RWPE2 (cell line): Measurements from ENCODE around the gene MAGED1.

ENCODE experiments used
- ATAC-seq: fragments of 200-7000 bp; cut with Tn5 transposase; 3 replicates; pipeline ENCODE4 v1.9.1; 2021; ENCODE audit warnings: low read depth
- DNase-seq: peaks from one replicate; pipeline ENCODE4 v3.0.0-alpha.2; 2020; ENCODE audit warnings: low spot score
- H3K27ac ChIP-seq: fragments of 450-650 bp; 2 replicates; pipeline ENCODE4 v1.5.1; 2017; ENCODE audit warnings: mild to moderate bottlenecking; ENCODE audit not compliant: poor library complexity, severe bottlenecking
- H3K27me3 ChIP-seq: fragments of 250-450 bp; sonication (Bioruptor Pico); 2 replicates; pipeline ENCODE4 v1.5.1; 2021; ENCODE audit warnings: mild to moderate bottlenecking, moderate library complexity; ENCODE audit not compliant: insufficient read depth, poor library complexity, severe bottlenecking
- H3K36me3 ChIP-seq: fragments of 250-450 bp; sonication (Bioruptor Pico); 2 replicates; pipeline ENCODE4 v1.5.1; 2020; ENCODE audit warnings: low read depth, mild to moderate bottlenecking, moderate library complexity
- H3K4me1 ChIP-seq: fragments of 250-450 bp; sonication (Bioruptor Pico); 2 replicates; pipeline ENCODE4 v1.5.1; 2021; ENCODE audit warnings: mild to moderate bottlenecking, moderate library complexity; ENCODE audit not compliant: insufficient read depth, poor library complexity, severe bottlenecking
- H3K4me3 ChIP-seq: fragments of 250-450 bp; sonication (Bioruptor Pico); 2 replicates; pipeline ENCODE4 v1.5.1; 2021; ENCODE audit warnings: mild to moderate bottlenecking, moderate library complexity; ENCODE audit not compliant: severe bottlenecking
- H3K9me3 ChIP-seq: fragments of 250-450 bp; sonication (Bioruptor Pico); 2 replicates; pipeline ENCODE4 v1.5.1; 2021; ENCODE audit warnings: mild to moderate bottlenecking, moderate library complexity; ENCODE audit not compliant: severe bottlenecking
- CTCF ChIP-seq: fragments of 450-650 bp; IDR thresholded peaks from one replicate; pipeline ENCODE4 v1.5.1; 2017; ENCODE audit warnings: mild to moderate bottlenecking, moderate library complexity; ENCODE audit not compliant: poor library complexity, severe bottlenecking

The MAGED1 gene

GRCh38 chrX:51852621-51853020 lies 40.8 kb upstream of the MAGED1 start:
- Histone ChIP-seq H3K27ac (no peak overlapping the region), H3K4me1 (no peaks in the 10 kb centered on the region), H3K27me3 (no peaks in the 10 kb centered on the region), H3K9me3 (no peaks in the 10 kb centered on the region), H3K36me3 (no peaks in the 10 kb centered on the region; the same call in 1 of the 2 replicates), H3K4me3 (no peak overlapping the region)
- no peak for TF ChIP-seq CTCF
- DNase-seq = no peak
- no peak for ATAC-seq

- H3K27ac ChIP-seq = no peak overlapping the region
- H3K4me3 ChIP-seq = no peak overlapping the region
- H3K27me3 ChIP-seq = no peaks in the 10 kb centered on the region
- DNase-seq (no peak), ATAC-seq (no peak)
- no peaks in the 10 kb centered on the region for H3K9me3 ChIP-seq
- TF ChIP-seq CTCF = no peak
- H3K36me3 ChIP-seq = no peaks in the 10 kb centered on the region; the same call in 1 of the 2 replicates
- no peaks in the 10 kb centered on the region for H3K4me1 ChIP-seq
Observed at GRCh38 chrX:51853251-51853650, 40.2 kb upstream of the MAGED1 start.

- TF ChIP-seq CTCF = no peak
- ATAC-seq (no peak), DNase-seq (no peak)
- Histone ChIP-seq H3K4me1 (no peaks in the 10 kb centered on the region), H3K27ac (no peak overlapping the region), H3K27me3 (no peaks in the 10 kb centered on the region), H3K36me3 (no peaks in the 10 kb centered on the region; the same call in 1 of the 2 replicates), H3K4me3 (no peak overlapping the region), H3K9me3 (no peaks in the 10 kb centered on the region)
Observed at GRCh38 chrX:51855698-51856097, 37.7 kb upstream of the MAGED1 start.

GRCh38 chrX:51857159-51857733 lies 36.2 kb upstream of the MAGED1 start:
- DNase-seq = no peak
- Histone ChIP-seq H3K4me1 (no peaks in the 10 kb centered on the region), H3K27me3 (no peaks in the 10 kb centered on the region), H3K36me3 (no peaks in the 10 kb centered on the region; the same call in 1 of the 2 replicates), H3K27ac (no peak overlapping the region), H3K4me3 (no peak overlapping the region), H3K9me3 (no peaks in the 10 kb centered on the region)
- no peak for ATAC-seq
- TF ChIP-seq CTCF = no peak

- no peak for DNase-seq
- H3K9me3 ChIP-seq = no peaks in the 10 kb centered on the region
- no peak overlapping the region for H3K4me3 ChIP-seq
- no peaks in the 10 kb centered on the region for H3K36me3 ChIP-seq
- no peaks in the 10 kb centered on the region for H3K27me3 ChIP-seq
- H3K27ac ChIP-seq = no peak overlapping the region
- peak; percentile 27 for TF ChIP-seq CTCF
- ATAC-seq = 0 out of 3 replicates have a peak, but pooled peaks have one; percentile 42
- no peaks in the 10 kb centered on the region for H3K4me1 ChIP-seq
Observed at GRCh38 chrX:51860679-51861078, 32.7 kb upstream of the MAGED1 start.
